ENCODE results near the gene AR.
"Not testable (repeated sequence)": the region's sequence is repeated elsewhere in the genome, so short reads cannot be mapped to it uniquely, and the experiment has no call there.

AR gene

DNA sequence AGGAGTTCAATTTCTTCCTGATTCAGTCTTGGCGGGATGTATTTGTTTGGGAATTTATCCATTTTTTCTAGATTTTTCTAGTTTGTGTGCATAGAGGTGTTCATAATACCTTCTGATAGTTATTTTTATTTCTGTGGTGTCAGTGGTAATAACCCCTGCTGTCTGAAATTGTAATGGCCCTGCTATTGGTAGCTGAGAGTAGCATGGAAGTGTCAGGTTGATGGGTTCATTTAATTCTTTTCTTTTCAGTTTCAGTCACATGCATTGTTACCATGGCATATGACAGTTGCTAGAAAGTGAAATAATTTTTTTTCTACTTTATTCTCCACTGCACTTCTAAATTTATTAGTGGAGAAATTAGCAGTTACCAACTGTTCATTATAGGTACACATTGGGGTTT, 20.7 kb downstream of the AR start:
- DNase-seq, result no peak

DNA sequence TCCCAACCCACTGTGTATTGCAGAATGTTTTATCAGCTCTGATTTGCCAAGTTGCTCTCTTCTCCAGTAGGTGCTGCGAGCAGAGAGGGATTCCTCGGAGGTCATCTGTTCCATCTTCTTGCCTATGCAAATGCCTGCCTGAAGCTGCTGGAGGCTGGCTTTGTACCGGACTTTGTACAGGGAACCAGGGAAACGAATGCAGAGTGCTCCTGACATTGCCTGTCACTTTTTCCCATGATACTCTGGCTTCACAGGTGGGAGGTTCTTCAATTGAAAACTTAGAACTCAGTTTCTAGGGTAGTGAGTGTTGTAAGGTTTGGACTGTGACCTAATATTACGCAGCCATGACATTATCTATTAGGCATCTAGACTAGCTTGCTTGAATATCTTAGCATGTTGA, 24.9 kb downstream of the AR start:
- DNase-seq, result no peak

DNA sequence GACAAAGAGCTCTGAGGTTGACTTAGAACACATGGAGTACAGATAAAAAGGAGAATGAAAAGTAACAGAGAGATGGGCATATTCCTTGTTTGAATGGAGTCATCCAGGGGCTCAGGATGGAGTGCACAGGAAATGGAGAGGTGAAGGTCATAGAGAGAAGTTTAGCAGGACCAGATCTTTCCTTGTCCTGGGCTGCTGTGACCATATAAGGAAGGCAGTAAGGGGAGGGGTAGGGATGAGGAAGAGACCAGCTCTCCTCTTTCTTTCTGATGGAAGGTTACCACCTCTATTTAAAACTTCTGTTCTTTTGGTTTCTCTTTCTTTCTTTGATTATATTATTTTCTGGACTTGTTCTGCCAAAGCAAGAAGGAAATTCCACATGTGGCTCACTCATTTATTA, 27.0 kb downstream of the AR start:
- no peak for DNase-seq

DNA sequence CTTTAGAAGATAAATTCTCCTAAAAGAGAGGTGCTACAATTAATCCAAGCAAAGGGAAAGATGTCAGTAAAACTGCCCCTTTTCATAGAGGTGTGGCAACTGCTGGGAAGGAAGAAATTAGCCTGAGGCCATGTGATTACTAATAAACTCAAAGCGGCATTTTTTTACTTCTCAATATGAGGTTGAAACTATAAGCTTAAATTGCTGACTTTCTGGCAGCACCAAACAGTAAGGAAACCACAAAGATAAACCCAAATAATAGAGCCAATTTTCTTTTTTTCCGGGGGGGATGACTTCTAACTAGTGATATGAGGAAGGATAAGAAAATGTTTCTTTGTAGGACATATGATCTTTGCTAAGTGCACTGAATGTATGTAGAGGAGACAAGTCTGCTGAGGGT, 30.9 kb downstream of the AR start:
- no peak for DNase-seq

DNA sequence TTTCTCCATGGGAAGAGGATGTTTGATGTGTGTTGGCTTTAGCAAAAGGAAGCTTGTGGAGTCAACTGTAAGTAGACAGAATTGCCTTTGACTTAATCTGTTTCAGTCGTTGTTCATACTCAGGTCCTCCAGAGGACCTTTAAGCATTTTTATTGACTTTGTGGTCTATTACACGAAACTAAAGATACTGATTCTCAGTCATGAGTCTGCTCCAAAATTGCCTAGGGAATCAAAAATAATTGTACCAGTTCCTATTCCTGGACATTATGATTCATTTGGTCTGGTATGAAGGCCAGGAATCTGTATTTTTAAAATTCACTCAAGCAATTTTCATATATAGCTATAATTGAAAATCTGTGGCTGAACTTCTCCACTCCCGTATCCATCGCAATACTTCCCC, 38.6 kb downstream of the AR start:
- no peak for DNase-seq

DNA sequence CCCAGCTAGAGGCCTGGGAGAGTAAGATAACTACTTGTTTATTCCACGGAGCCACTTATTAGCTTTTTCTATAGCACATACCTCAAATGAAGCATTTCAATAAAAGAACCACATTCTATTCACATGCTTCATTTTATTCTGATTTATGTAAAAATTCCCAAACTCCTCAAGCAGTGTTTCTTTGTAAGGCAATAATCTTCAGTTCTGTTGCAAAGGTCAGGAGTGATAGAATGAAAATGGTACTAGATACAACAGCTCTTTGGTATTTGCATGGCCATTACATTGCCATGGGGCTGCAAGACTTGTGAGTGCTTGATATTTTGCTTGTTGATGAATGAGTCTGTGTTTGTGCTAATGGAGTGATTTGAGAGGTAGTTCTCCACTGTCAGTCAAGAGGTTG, 39.4 kb downstream of the AR start:
- DNase-seq, result no peak

DNA sequence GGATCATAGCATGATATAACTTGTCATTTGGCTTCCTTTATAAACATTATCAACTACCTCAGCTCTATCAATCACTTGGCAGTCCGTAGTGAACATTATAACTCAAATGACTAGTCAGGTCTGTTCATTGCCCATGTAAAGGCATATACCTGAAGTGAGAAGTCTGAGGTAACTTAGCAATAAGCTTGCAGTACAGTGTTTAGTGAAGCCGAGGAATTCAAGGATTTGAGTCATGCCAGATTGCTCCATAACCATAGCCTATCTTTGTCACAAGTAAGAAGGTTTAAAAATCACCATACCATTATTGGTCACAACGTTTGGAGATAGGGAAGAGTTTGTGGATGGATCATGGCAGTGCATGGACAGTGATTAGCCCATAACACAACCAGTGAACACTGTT, 41.6 kb downstream of the AR start:
- DNase-seq, result no peak

DNA sequence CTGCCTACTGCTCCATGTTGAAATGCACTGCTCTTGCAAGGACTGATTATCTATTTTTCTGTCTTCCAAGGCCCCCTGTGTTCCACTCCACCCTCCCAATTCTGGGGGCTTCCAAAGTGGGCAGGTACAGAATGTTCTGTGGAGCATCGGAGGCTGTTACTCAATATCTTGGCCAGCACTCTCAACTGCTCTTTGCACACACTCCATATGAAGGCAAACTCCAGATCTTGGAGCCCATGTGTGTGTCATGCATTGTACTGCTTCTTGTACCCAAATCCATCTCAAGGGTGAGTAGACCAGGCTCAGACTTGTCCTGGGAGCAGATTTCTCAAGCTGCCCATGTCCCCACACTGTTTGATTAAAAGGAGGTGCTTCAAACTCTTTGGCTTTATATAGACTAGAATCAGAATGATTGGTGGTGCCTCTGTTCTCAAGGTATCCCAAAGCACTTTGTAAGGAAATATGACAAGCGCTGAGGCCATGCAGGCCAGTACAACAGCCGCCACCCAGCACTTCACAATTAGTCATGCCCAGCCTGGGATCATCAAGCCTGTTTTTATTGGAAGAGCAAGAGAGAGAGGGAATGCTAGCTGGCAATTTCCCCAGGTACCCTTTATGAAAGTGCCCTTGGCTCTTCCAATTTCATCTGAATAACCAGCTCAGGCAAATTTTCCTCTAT, 44.3 kb downstream of the AR start:
- DNase-seq, result no peak

DNA sequence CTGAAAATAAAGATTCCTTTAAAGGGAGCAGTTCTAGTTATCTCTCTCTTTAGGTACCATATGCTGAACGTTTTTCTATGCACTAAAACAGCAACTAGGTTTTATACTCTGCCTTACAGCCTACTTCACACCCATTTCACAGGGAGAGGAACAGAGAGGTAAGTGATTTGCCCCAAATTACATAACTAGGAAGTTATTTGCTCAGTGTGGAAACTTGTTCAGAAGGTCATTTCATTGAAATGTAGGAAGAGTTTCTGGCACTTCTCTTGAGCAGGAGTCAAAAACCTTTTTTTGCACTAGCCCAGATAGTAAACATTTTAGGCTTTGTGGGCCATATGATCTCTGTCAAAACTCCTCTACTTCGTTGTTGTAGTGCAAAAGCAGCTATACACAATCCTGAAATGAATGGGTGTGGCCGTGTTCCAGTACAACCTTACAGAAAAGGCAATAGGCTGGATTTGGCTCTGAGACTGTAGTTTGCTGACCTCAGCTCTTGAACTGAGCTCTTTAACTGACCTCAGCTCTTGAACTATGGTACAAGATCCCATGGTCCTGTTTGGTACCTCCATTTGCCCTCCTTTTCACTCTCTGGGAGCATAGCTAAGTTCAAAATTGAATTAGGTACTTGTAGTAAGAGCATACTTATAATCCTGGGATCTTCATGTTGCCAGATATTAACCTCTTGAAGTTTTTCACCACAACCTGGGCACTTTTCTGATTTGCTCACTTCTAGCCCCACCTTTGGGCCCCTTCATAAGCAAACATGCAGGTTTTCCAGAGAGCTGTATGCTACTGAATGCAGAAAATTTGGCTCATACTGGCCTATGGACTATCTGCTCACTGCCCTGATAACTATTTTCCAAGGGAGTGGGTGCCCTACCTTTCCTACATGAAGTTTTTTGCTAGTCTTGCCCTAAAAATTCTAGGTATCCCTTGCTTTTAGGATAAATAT, 53.3 kb downstream of the AR start:
- DNase-seq, result no peak

DNA sequence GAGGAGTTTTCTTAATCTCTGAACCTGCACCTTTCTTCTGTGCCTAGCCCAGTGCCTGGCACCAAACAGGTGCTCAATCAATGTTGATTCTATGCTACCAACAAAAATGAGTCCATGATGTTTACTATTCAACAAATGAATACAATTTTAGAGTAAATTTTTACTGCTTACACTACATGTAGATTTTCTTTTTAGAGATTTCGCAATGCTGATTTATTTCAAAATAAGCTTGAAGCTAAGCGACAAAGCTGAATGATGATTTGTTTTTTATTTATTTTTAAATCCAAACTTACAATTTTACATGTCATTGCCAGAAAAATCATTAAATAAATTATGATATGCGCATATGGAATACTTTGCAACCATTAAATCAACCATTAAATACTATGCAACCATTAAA, 55.7 kb downstream of the AR start:
- DNase-seq, result no peak

DNA sequence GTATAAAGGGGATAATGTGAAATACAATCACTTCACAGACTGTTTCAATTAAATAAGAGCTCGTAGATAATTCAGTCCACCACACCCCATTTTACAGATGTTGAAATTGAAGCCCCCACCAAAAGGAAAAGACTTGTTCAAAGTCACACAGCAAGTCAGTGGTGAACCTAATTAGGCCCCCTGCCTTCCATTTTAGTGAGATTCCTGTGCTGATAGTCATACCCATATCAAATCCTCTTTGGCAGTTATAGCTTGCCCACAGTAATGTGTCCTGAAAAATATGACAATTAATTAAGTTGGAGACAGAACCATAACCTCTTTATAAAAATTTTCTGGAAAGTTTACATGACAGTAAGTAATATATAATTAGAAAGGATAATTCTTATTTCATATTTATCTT, 58.0 kb downstream of the AR start:
- no peak for DNase-seq

DNA sequence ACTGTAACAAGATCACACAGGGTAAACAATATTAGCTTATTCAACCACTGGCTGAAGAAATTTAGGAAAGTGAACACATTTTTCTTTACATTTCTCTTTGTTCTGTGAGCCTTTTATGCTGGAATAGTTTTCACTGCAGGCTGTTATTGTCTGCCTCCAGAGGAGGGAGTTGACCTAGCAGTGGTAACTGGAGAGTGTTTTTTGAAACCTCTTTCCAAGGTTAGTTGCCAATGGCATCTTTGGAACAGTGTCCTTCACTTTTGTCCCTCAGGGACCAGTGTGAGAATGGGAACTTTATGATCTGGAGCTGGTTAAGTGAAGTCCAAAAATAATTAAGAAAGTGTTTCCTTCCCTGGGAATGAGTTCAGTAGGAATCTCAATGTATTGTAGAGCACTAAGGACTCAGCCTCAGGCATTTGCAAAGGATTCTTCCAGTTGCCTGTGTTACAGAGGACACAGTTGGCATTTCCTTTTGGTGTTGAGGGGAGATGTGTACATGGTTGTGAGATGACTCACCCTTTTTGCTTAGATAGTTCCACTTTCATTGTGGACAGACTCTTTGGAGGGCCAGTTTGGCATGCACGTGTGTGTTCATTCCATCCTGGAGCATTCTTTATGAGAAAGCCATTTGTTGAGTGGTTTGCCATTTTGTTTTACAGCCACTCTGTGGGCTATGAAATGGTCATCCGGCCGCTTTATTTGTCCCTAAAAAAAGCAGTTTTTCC, 61.3 kb downstream of the AR start:
- no peak for DNase-seq

DNA sequence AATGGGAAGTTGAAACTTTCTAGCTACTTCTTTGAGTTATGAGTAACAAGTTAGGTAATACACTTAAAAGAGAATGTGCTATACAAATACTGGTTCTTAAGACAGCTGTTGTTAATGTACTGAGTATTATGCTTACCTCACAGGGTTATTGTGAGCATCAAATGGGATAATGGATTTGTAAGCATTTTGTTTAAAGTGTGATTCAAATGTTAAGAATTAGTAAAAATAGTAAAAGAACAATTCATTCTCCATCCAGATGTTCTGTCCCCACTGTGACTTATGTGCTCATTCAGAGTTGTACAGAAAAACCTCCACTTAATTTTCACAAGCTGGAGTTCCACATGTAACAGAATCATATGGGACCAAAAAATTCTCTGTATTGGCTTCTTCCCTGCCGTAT, 63.6 kb downstream of the AR start:
- DNase-seq, result no peak

DNA sequence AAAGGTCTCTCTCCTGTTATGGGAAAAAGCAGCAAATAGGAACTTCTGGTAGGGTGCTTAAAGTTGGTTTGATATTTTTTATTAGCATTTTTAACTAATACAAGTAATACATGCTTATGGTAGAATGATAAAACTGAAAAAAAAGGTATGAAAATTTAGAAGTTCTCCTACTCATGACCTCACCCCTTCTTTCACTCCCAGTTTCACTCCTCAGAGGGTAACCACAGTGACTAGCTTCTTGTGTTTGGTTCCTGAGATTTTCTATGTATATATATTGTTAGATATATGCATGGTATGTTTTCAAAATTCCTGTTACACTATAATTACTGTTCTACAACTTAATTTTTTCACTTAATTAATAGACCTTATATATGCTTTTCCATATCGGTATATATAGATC, 66.5 kb downstream of the AR start:
- DNase-seq, result no peak

DNA sequence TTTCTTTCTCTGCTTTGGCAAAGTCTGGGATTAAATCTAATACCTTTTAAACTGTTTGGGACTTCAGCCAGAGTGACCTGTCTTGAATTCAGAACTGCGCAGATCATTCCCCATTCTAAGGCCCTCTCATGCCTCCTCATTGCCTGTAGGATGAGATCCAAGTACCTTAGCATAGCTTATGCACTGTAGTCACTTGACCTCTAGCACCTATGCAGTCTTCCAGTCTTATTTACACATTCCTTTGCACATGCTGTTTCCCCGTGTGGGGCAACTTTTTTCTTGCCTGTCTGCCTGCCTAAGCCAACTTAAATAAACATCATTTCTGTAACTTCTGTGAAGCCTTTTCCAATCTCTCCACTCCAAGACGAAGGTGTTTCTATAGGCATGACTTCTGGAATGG, 68.4 kb downstream of the AR start:
- no peak for DNase-seq

DNA sequence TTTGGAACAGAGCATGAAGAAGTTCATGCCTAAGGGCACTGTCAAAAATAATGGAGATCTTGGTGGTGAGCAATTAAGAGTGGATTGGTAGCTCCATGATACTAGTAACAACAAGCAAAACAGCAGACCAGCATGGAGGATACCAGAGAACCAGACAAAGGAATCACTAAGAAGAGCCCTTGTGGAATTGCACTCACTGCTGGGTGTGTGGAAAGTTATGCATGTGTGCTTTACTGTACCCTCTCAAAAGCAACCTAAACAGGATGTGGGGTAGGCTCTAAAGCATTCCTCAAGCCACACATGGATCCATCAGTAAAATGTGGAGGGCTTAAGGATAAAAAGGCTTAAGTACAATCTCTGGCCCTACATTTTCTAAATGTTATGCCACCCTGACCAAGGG, 69.5 kb downstream of the AR start:
- DNase-seq, result no peak

DNA sequence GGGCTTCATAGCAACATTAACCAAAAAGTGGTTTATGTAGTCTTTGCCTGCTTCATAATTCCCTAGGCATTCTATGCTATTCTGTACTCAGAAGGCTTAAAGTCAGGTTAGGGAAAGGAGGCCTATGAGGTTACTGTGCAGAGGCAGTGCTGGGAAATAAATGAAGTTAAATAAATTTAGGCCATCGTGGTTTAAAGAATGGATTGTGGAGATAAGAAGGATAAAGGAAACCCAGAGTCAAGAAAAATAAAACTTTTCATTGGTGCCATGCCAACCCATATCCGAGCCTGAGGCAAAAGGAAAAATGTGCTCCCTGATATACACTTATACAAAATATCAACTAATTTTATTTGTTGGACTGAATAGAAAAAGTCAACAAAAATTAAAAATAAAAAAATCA, 70.2 kb downstream of the AR start:
- no peak for DNase-seq

DNA sequence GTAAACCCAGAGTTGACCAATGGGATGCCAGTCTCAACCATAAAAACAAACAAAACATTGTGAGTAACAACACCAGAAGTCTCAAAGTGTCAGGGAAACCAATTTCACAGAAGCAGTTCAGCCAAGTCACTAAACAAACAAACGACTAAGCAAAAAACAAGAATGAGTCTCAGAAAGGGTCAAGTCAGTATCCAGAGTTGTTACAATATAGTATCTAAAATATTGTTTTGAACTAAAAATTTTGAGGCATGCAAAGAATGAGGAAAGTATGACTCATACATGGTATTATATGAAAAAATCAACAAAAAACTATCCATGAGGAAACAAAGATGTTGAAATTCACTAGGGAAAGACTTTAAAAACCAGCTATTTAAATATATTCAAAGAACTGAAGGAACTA, 70.6 kb downstream of the AR start:
- DNase-seq, result no peak

DNA sequence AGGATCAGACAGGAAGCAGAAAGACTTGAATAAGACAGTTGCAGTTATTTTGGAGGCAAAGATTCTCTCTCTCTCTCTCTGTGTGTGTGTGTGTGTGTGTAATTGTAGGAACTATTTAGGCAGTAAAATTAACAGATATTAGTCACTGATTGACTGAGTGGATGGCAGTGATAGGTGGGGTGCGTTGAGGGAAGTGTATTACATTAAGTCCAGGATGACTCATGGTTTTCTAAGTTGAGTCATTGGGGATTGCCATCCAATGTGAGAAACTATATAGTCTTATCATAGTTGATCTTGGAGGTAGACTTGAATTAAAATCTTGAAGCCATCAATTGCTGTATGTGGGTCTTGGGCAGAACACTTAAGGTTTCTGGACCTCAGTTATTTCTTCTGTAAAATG, 75.4 kb downstream of the AR start:
- no peak for DNase-seq

DNA sequence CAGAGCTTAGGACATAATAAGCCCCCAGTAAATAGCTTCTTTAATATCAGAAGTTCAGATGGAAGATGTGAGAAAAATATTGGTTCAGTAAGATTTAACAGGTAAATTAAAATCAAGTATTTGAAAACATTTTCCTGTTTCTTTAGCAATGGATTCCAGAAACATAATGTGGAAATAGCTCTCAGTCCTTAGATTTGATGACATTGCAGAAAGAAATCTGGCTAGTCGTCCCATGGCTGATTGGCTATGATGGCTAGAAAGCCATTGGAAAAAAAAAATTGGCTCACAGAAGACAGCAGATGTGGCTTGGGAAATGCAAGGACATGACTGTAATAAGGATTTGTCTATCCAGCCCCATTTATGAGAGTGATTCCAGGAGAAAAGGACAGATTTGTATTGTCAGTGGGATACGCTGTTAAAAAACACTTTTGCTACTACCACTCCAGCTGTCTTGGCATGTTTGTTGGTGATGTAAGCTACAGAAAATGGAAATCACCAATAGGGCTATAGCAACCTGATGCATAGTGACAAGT, 78.3 kb downstream of the AR start:
- DNase-seq, result no peak

DNA sequence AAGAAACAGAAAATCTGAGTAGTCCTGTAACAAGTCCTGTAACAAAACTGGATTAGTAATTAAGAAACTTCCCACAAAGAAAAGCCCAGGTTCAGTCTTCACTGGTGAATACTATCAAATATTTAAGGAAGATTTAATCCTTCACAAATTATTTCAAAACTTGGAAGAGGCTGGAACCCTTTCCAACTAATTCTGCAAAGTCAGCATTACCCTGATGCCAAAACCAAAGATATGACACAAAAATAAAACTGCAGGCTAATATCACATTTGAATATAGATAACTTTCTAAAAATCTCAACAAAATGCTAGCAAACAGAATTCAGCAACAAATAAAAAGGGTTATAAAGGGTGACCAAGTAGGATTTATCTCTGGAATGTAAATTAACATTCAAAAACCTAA, 80.5 kb downstream of the AR start:
- no peak for DNase-seq

DNA sequence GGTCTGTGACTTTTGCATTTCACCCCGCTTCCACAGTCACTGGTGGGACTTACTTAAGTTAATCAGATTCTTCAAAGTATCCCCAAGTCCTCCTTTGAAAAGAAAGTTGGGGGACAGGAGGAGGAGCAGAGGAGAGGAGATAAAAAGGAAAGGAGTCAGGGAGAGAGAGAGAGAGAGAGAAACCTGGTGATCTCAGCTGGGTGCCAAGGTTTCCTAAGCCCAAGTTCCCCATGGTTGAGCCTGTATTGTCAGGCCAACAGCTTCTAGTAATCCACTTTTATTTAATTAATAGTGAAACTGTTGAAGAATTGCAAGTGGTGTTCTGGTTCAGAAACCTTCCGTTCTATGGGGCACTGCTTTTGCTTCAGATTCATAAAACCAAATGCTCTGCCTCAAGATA, 91.6 kb downstream of the AR start:
- no peak for DNase-seq

DNA sequence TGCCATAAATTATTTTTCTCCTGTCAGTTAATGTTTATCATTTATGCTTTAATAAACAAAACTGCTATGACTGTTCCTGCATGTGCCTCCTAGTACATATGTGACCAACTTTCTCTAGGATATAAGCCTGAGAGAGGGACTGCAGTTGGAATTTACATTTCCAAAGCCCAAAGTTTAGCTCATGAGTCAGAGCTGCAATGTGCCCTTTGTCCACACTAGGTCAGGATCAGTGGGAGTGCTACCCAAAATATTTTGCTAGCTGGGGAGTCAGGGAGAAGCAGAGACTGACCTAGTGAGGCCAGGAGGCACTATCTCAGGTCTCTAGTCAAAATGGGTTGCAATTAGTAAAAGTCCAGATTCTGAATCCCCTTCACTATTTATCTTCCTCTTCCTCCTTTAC, 92.7 kb downstream of the AR start:
- no peak for DNase-seq

DNA sequence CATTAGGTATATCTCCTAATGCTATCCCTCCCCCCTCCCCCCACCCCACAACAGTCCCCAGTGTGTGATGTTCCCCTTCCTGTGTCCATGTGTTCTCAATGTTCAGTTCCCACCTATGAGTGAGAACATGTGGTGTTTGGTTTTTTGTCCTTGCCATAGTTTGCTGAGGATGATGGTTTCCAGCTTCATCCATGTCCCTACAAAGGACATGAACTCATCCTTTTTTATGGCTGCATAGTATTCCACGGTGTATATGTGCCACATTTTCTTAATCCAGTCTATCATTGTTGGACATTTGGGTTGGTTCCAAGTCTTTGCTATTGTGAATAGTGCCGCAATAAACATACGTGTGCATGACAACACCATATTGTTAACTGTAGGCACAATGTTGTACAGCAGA, 93.5 kb downstream of the AR start:
- not testable (repeated sequence) for DNase-seq

All from activated CD4-positive, alpha-beta T cell treated with anti-CD3 and anti-CD28 coated beads for 48 hours (primary cell).